ENCODE results near the gene EFCAB6. TPM values are rescaled to one million over a fixed set of nuclear protein-coding genes. Genes with fewer than 3 reads are reported as not detected.

EFCAB6 gene
- total and polyA plus RNA-seq, 4 donors = 1.7 to 15.4 (median 7.6) TPM

- no peak for ATAC-seq (ENCODE audit: insufficient read depth, low FRiP score)
- Histone ChIP-seq H3K9ac (ENCODE audit: insufficient read depth in 1 of 2, low read length in 2 of 2) (no peak overlapping the region), H3K4me1 (ENCODE audit: control insufficient read depth in 5 of 5, insufficient read depth in 5 of 5, low read length in 5 of 5) (peaks cover 0 to 29% (median 7%) of the 10 kb centered on the region in 5 donors), H3K9me3 (ENCODE audit: control insufficient read depth in 4 of 4, insufficient read depth in 3 of 4, low read length in 3 of 4) (no peaks in the 10 kb centered on the region), H3K4me3 (no peak overlapping the region), H3K27ac (ENCODE audit: low read depth in 1 of 2, low read length in 1 of 2) (no peak overlapping the region), H3K27me3 (ENCODE audit: control insufficient read depth in 3 of 3, insufficient read depth in 3 of 3, low read length in 2 of 3) (no peaks in the 10 kb centered on the region), H3K36me3 (ENCODE audit: control insufficient read depth in 4 of 4, insufficient read depth in 4 of 4, low read length in 4 of 4) (no peaks in the 10 kb centered on the region)
- peak in 2 of 3 donors; percentile 36 to 64 for DNase-seq
- WGBS, 2 donors = 60 to 67% methylated on average over 9 of the region's 9 CpGs
- no peak for TF ChIP-seq CTCF (IDR thresholded peaks at IDR 0.05; ENCODE audit: control extremely low read depth, extremely low read depth)
Observed at GRCh38 chr22:43744700-43745410, 67.2 kb downstream of the EFCAB6 start.

GRCh38 chr22:43743929-43744643 is 68.0 kb downstream of the EFCAB6 start:
- ATAC-seq (ENCODE audit: insufficient read depth, low FRiP score) = no peak
- no peak for TF ChIP-seq CTCF (IDR thresholded peaks at IDR 0.05; ENCODE audit: control extremely low read depth, extremely low read depth)
- no peak for DNase-seq
- Histone ChIP-seq H3K4me3 (no peak overlapping the region), H3K4me1 (ENCODE audit: control insufficient read depth in 5 of 5, insufficient read depth in 5 of 5, low read length in 5 of 5) (peaks cover 0 to 29% (median 7%) of the 10 kb centered on the region in 5 donors), H3K9me3 (ENCODE audit: control insufficient read depth in 4 of 4, insufficient read depth in 3 of 4, low read length in 3 of 4) (no peaks in the 10 kb centered on the region), H3K9ac (ENCODE audit: insufficient read depth in 1 of 2, low read length in 2 of 2) (no peak overlapping the region), H3K27me3 (ENCODE audit: control insufficient read depth in 3 of 3, insufficient read depth in 3 of 3, low read length in 2 of 3) (no peaks in the 10 kb centered on the region), H3K36me3 (ENCODE audit: control insufficient read depth in 4 of 4, insufficient read depth in 4 of 4, low read length in 4 of 4) (no peaks in the 10 kb centered on the region), H3K27ac (ENCODE audit: low read depth in 1 of 2, low read length in 1 of 2) (no peak overlapping the region)
- WGBS, 2 donors = 93 to 97% methylated on average over 3 of the region's 3 CpGs

- Histone ChIP-seq H3K9ac (ENCODE audit: insufficient read depth in 1 of 2, low read length in 2 of 2) (no peak overlapping the region), H3K36me3 (ENCODE audit: control insufficient read depth in 4 of 4, insufficient read depth in 4 of 4, low read length in 4 of 4) (no peaks in the 10 kb centered on the region), H3K4me3 (no peak overlapping the region), H3K4me1 (ENCODE audit: control insufficient read depth in 5 of 5, insufficient read depth in 5 of 5, low read length in 5 of 5) (peaks cover 0 to 29% (median 7%) of the 10 kb centered on the region in 5 donors), H3K27ac (ENCODE audit: low read depth in 1 of 2, low read length in 1 of 2) (no peak overlapping the region), H3K27me3 (ENCODE audit: control insufficient read depth in 3 of 3, insufficient read depth in 3 of 3, low read length in 2 of 3) (no peaks in the 10 kb centered on the region), H3K9me3 (ENCODE audit: control insufficient read depth in 4 of 4, insufficient read depth in 3 of 4, low read length in 3 of 4) (no peaks in the 10 kb centered on the region)
- no peak for ATAC-seq (ENCODE audit: insufficient read depth, low FRiP score)
- DNase-seq = no peak
- no peak for TF ChIP-seq CTCF (IDR thresholded peaks at IDR 0.05; ENCODE audit: control extremely low read depth, extremely low read depth)
- 70 to 73% methylated on average over 4 of the region's 4 CpGs for WGBS, 2 donors
Observed at GRCh38 chr22:43743131-43743530, 69.0 kb downstream of the EFCAB6 start.
